ENCODE data around the gene AASS.
"Not testable (repeated sequence)": the region's sequence is repeated elsewhere in the genome, so short reads cannot be mapped to it uniquely, and the experiment has no call there.

AASS gene

GRCh38 chr7:122143751-122144711, at the start of gene AASS:
AASS (minus strand) TSS chr7:122144249; CDS start chr7:122133726, 10,523 bp downstream.
- DNase-seq = peak; percentile 78

- DNase-seq = no peak
These were observed 44.7 kb upstream of the AASS start for GRCh38 chr7:122188785-122189184.

- no peak for DNase-seq
These were observed 39.1 kb upstream of the AASS start for GRCh38 chr7:122183106-122183505.

- no peak for DNase-seq
These were observed 38.0 kb upstream of the AASS start for GRCh38 chr7:122182081-122182480.

GRCh38 chr7:122172144-122172543, 28.1 kb upstream of the AASS start:
- DNase-seq = not testable (repeated sequence)

- DNase-seq = no peak
These were observed 22.7 kb upstream of the AASS start for GRCh38 chr7:122166740-122167139.

- no peak for DNase-seq
These were observed 22.2 kb upstream of the AASS start for GRCh38 chr7:122166275-122166674.

GRCh38 chr7:122161628-122162027, 17.6 kb upstream of the AASS start:
- DNase-seq = no peak

- no peak for DNase-seq
These were observed 11.5 kb upstream of the AASS start for GRCh38 chr7:122155566-122155965.

- DNase-seq = no peak
These were observed 4.8 kb upstream of the AASS start for GRCh38 chr7:122148878-122149277.

- DNase-seq = no peak
These were observed 4.0 kb upstream of the AASS start for GRCh38 chr7:122148081-122148480.

- no peak for DNase-seq
These were observed 2.0 kb upstream of the AASS start for GRCh38 chr7:122145937-122146645.

GRCh38 chr7:122143376-122143750, 686 bp downstream of the AASS start:
- DNase-seq = peak; percentile 20

- no peak for DNase-seq
These were observed 3.1 kb downstream of the AASS start for GRCh38 chr7:122140918-122141317.

GRCh38 chr7:122137251-122138077, 6.6 kb downstream of the AASS start:
- no peak for DNase-seq

GRCh38 chr7:122136639-122137245, 7.3 kb downstream of the AASS start:
- DNase-seq = no peak

GRCh38 chr7:122136078-122136477, 8.0 kb downstream of the AASS start:
- DNase-seq = no peak

- DNase-seq = no peak
These were observed 8.8 kb downstream of the AASS start for GRCh38 chr7:122135275-122135674.

- not testable (repeated sequence) for DNase-seq
These were observed 9.3 kb downstream of the AASS start for GRCh38 chr7:122134793-122135192.

GRCh38 chr7:122133477-122133876, 10.6 kb downstream of the AASS start:
- DNase-seq = no peak

- DNase-seq = no peak
These were observed 11.7 kb downstream of the AASS start for GRCh38 chr7:122132341-122132740.

- no peak for DNase-seq
These were observed 20.3 kb downstream of the AASS start for GRCh38 chr7:122123746-122124145.

- no peak for DNase-seq
These were observed 25.3 kb downstream of the AASS start for GRCh38 chr7:122118757-122119156.

Data from activated T-cell treated with anti-CD3 and anti-CD28 coated beads, Interleukin-2, amount 50 U/mL, for 1 hour (primary cell).